Hepatocyte (in vitro differentiated cells): ENCODE data around the gene FBXO36. TPM values are rescaled to one million over a fixed set of nuclear protein-coding genes. Genes with fewer than 3 reads are reported as not detected.

ENCODE experiments used
- DNase-seq: peaks from one replicate; pipeline ENCODE4 v3.0.0-alpha.2; 2016; ENCODE audit warnings: low spot score
- H2AFZ ChIP-seq: fragments of 200-600 bp; sonication (generic); 2 replicates; pipeline ENCODE4 v1.6.0; 2016; ENCODE audit warnings: antibody characterized with exemption, mild to moderate bottlenecking
- H3K27ac ChIP-seq: fragments of 200-600 bp; sonication (generic); 2 replicates; pipeline ENCODE4 v1.5.1; 2016; ENCODE audit warnings: mild to moderate bottlenecking
- H3K27me3 ChIP-seq: fragments of 200-600 bp; sonication (generic); 2 replicates; pipeline ENCODE4 v1.6.1; 2016
- H3K36me3 ChIP-seq: fragments of 200-600 bp; sonication (generic); replicated peaks from 2 replicates; pipeline ENCODE4 v1.5.1; 2016; ENCODE audit warnings: low read depth; ENCODE audit not compliant: insufficient read depth
- H3K4me1 ChIP-seq: fragments of 200-600 bp; sonication (generic); 2 replicates; pipeline ENCODE4 v1.5.1; 2016; ENCODE audit warnings: mild to moderate bottlenecking, moderate library complexity; ENCODE audit not compliant: insufficient read depth
- H3K4me2 ChIP-seq: fragments of 200-600 bp; sonication (generic); 2 replicates; pipeline ENCODE4 v1.6.0; 2016
- H3K4me3 ChIP-seq: fragments of 200-600 bp; sonication (generic); 2 replicates; pipeline ENCODE4 v1.5.1; 2016; ENCODE audit warnings: mild to moderate bottlenecking
- H3K79me2 ChIP-seq: fragments of 200-600 bp; sonication (generic); 2 replicates; pipeline ENCODE4 v1.6.0; 2017; ENCODE audit warnings: mild to moderate bottlenecking
- H3K9me2 ChIP-seq: fragments of 200-600 bp; sonication (generic); replicated peaks from 2 replicates; pipeline ENCODE4 v1.6.0; 2017; ENCODE audit warnings: mild to moderate bottlenecking; ENCODE audit not compliant: insufficient read depth
- H3K9me3 ChIP-seq: fragments of 200-600 bp; sonication (generic); 2 replicates; pipeline ENCODE4 v1.5.1; 2016; ENCODE audit warnings: low read depth, mild to moderate bottlenecking
- H4K20me1 ChIP-seq: fragments of 200-600 bp; sonication (generic); 2 replicates; pipeline ENCODE4 v1.6.0; 2016; ENCODE audit warnings: mild to moderate bottlenecking; ENCODE audit not compliant: insufficient read depth, poor library complexity, severe bottlenecking
- EZH2 ChIP-seq: fragments of 200-600 bp; sonication (generic); IDR thresholded peaks from 2 replicates; pipeline ENCODE4 v1.6.1; 2016; ENCODE audit warnings: antibody characterized with exemption, mild to moderate bottlenecking, borderline replicate concordance
- EZH2phosphoT487 ChIP-seq: fragments of 200-600 bp; sonication (generic); IDR thresholded peaks from one replicate; pipeline ENCODE4 v1.6.1; 2018; ENCODE audit warnings: antibody characterized with exemption, mild to moderate bottlenecking, low read depth, moderate library complexity; ENCODE audit not compliant: unreplicated experiment, severe bottlenecking
- WGBS: methylation state at CpG from one replicate; pipeline ENCODE4 v1.1.6; 2016; ENCODE audit warnings: low lambda C conversion rate; ENCODE audit errors: missing lambda C conversion rate; 5-methylcytosine and 5-hydroxymethylcytosine counted together
- polyA plus RNA-seq: library from polyadenylated mRNA; unstranded; fragments of >200 nt; fragmentation: Nextera tagmentation; extraction: Ambion mirVana; gene quantifications from 2 replicates; pipeline ENCODE4 v1.2.1, GENCODE V29; 2016
- total RNA-seq: library from RNA; depleted of rRNA; stranded (reverse); fragments of >200 nt; gene quantifications from 2 replicates; pipeline ENCODE4 v1.2.3, GENCODE V29; 2014
- TF ChIP-seq, protein P1 (sequence below): fragments of 200-600 bp; sonication (generic); IDR thresholded peaks from 2 replicates; pipeline ENCODE4 v1.5.1; 2016; ENCODE audit warnings: antibody characterized with exemption, mild to moderate bottlenecking; ENCODE audit not compliant: poor library complexity

Gene FBXO36
- total and polyA plus RNA-seq, 2 experiments from 2014 or later = 2.6 to 6.1 TPM

GRCh38 chr2:229993236-229993635, 70.9 kb downstream of the FBXO36 start:
- Histone ChIP-seq H3K4me2 (no peak overlapping the region), H2AFZ (no peak overlapping the region)
- no peak for TF ChIP-seq EZH2phosphoT487
- TF ChIP-seq EZH2 = no peak
- TF ChIP-seq, protein P1, sequence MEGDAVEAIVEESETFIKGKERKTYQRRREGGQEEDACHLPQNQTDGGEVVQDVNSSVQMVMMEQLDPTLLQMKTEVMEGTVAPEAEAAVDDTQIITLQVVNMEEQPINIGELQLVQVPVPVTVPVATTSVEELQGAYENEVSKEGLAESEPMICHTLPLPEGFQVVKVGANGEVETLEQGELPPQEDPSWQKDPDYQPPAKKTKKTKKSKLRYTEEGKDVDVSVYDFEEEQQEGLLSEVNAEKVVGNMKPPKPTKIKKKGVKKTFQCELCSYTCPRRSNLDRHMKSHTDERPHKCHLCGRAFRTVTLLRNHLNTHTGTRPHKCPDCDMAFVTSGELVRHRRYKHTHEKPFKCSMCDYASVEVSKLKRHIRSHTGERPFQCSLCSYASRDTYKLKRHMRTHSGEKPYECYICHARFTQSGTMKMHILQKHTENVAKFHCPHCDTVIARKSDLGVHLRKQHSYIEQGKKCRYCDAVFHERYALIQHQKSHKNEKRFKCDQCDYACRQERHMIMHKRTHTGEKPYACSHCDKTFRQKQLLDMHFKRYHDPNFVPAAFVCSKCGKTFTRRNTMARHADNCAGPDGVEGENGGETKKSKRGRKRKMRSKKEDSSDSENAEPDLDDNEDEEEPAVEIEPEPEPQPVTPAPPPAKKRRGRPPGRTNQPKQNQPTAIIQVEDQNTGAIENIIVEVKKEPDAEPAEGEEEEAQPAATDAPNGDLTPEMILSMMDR = no peak

DNA sequence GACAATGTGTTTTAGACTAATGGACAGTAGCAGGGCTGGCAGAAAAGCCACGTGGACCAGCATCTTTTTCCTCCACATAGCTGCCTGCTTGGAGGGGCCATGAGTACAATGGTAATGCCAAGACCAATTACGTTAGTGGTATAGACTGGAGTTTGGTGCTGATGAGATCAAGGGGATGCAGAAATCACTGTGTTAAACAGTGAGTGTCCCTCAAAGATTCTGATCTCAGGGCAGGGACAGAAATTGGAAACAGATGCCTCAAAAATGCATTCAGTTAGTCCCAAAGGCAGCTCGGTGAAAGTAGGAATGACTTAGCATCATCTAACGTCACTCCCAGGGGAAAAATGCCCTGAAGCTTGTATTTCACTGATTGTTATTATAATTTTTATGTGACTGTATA, 74.0 kb downstream of the FBXO36 start:
- no peak overlapping the region for H3K4me3 ChIP-seq
- no peaks in the 10 kb centered on the region for H3K79me2 ChIP-seq
- no peaks in the 10 kb centered on the region for H3K4me1 ChIP-seq
- no peak overlapping the region for H3K4me2 ChIP-seq
- H3K9me3 ChIP-seq = no peaks in the 10 kb centered on the region
- no peak for TF ChIP-seq EZH2phosphoT487
- TF ChIP-seq, protein P1 = no peak
- TF ChIP-seq EZH2 = no peak
- no peaks in the 10 kb centered on the region for H3K36me3 ChIP-seq
- no peaks in the 10 kb centered on the region for H3K27me3 ChIP-seq
- H3K9me2 ChIP-seq = no peaks in the 10 kb centered on the region
- H4K20me1 ChIP-seq = no peaks in the 10 kb centered on the region
- WGBS = 55% methylated on average over 4 of the region's 4 CpGs
- no peak overlapping the region for H3K27ac ChIP-seq
- no peak overlapping the region for H2AFZ ChIP-seq
- no peak for DNase-seq

More at GRCh38 chr2:229993236-229993635, 70.9 kb downstream of the FBXO36 start:
- Histone ChIP-seq H3K9me2 (no peaks in the 10 kb centered on the region), H3K27ac (no peak overlapping the region), H3K79me2 (no peaks in the 10 kb centered on the region), H3K27me3 (no peaks in the 10 kb centered on the region), H3K9me3 (no peaks in the 10 kb centered on the region), H3K4me1 (no peaks in the 10 kb centered on the region), H3K4me3 (no peak overlapping the region), H4K20me1 (no peaks in the 10 kb centered on the region), H3K36me3 (no peaks in the 10 kb centered on the region)
- WGBS = 91% methylated on average over 6 of the region's 6 CpGs
- no peak for DNase-seq

- Histone ChIP-seq H2AFZ (no peak overlapping the region), H3K4me3 (no peak overlapping the region), H3K9me2 (no peaks in the 10 kb centered on the region), H3K27me3 (no peaks in the 10 kb centered on the region), H3K9me3 (no peaks in the 10 kb centered on the region), H3K36me3 (no peaks in the 10 kb centered on the region), H3K4me1 (no peaks in the 10 kb centered on the region), H3K27ac (no peak overlapping the region), H3K79me2 (no peaks in the 10 kb centered on the region), H4K20me1 (no peaks in the 10 kb centered on the region), H3K4me2 (no peak overlapping the region)
- WGBS = 96% methylated on average over 3 of the region's 3 CpGs
- no peak for DNase-seq
- TF ChIP-seq EZH2 = no peak
Observed at GRCh38 chr2:229997565-229997964, 75.3 kb downstream of the FBXO36 start.

DNA sequence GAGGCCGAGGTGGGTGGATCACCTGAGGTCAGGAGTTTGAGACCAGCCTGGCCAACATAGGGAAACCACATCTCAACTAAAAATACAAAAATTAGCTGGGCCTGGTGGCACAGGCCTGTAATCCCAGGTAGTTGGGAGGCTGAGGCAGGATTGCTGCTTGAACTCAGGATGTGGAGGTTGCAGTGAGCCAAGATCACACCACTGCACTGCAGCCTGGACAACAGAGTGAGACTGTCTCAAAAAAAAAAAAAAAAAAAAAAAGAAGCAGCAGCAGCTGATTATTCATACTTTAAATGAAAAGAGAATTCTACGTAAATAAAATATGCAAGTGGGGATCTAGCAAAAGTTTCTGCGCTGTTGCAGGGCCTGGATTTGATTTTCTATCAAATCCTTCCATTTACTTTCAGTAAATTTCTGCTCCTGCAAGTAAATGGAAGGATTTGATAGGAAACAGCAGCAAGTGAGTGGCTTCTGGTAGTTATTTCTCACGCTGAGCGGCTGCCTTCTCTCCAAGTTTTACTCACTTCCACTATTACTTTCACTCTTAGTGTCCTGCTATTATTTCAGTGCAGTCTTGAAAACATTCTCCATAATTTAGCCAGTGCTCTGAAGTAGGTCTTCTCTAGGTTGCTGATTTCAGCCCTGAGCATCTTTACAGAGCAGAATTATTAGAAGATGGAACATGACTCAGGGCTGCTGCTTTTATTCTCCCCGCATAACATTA, 78.0 kb downstream of the FBXO36 start:
- 91% methylated on average over 6 of the region's 6 CpGs for WGBS
- TF ChIP-seq EZH2phosphoT487 (no peak), EZH2 (no peak)
- TF ChIP-seq, protein P1 = no peak
- no peak overlapping the region for H3K4me2 ChIP-seq
- H3K9me3 ChIP-seq = no peaks in the 10 kb centered on the region
- H3K27ac ChIP-seq = no peak overlapping the region
- H2AFZ ChIP-seq = no peak overlapping the region
- DNase-seq = no peak
- H3K4me1 ChIP-seq = no peaks in the 10 kb centered on the region
- H3K4me3 ChIP-seq = no peak overlapping the region
- no peaks in the 10 kb centered on the region for H3K36me3 ChIP-seq
- no peaks in the 10 kb centered on the region for H3K9me2 ChIP-seq
- no peaks in the 10 kb centered on the region for H4K20me1 ChIP-seq
- H3K79me2 ChIP-seq = no peaks in the 10 kb centered on the region
- H3K27me3 ChIP-seq = no peaks in the 10 kb centered on the region
